ENCODE results near the gene XKR3.
"Not testable (repeated sequence)": the region's sequence is repeated elsewhere in the genome, so short reads cannot be mapped to it uniquely, and the experiment has no call there.

The XKR3 gene

DNA sequence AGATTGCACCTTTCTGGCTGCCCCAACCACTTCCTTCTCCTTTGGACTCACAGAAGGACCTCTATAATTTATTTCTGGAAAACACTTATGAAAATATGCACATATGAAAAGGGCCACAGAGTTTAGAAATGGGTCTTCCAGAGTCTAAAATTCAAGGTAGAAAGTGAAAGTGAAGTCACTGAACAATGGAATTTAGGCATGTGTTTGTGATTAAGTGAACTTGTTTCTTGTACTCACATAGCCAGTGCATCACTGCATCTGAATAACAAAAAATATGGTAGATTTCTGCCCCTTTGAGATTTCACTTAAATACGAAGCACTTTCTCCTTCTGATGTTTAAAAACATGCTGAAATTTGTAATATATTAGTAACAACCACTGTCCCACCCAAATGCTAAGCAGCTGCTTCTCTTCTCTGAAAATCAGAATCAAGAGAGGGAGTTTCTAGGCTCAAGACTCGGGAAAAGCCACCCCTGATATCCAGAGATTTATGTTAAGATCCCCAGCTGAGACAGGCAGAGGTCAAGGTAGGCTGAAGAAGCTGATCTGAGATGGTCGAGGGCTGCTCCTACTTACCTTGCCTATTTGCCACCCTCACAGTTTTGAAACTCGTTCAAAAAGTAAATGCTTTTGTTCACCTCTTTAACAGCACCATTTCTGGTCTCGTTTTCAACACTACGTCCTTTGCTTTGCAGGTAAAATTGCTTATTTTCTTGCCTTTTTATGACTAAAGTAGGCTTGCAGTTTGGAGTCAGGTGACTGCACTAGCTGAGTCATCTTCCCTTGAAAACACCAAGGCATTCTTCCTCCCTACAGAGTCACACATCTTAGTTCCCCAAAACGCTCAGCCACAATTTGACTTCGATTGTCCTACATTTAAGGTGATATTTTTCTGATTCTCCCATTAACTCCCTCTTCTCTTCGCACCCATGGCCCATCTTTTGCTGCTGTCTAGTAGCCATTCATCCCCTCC, at the start of gene XKR3:
Gene XKR3, minus strand, starts transcription at position 696 of the 972 bp plus-strand sequence. CDS start 17,338 bp downstream, outside the sequence.
- peak in 1 of 3 donors; percentile 3 for DNase-seq (ENCODE audit: low read depth in 2 of 3, low spot score in 1 of 3)

DNA sequence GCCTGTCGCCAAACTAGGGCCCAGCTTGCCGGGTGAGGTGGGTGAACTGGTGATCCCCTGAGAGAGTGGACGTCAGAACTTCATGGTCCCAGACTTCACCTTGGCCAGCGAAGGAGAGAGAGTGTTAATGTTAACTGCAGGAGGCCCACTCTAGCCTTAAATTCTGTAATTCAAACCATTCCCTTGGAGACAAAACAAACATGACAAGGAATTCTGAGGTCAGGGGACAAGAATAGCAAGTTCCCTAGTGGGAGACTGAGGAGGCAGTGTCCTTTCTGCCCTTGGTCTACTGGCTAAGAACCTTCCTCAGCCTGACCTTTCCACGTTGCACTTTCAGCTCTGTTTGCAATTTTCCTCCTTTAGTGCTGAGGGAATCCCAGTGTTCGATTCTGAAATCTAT, 44.4 kb upstream of the XKR3 start:
- not testable (repeated sequence) for DNase-seq (ENCODE audit: low read depth in 2 of 3, low spot score in 1 of 3)

DNA sequence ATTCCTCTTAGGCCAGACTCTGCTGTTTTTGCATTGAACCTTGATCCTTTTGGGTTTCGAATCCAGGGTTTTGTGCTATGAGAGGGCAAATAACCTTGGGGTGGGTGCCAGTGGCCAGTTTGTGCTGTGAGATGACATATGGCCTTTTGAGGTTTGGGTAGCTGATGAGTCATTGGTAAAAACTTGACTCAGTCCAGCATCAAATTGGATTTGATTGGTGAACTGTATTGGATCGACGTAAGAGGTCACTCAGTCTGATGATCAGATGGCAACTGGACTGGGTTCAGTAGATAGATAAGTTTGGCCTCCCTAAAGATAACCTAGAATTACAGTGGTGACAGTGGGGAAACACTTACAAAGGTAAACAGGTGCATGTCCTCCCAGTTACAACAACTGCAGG, 41.0 kb upstream of the XKR3 start:
- no peak for DNase-seq (ENCODE audit: low read depth in 2 of 3, low spot score in 1 of 3)

DNA sequence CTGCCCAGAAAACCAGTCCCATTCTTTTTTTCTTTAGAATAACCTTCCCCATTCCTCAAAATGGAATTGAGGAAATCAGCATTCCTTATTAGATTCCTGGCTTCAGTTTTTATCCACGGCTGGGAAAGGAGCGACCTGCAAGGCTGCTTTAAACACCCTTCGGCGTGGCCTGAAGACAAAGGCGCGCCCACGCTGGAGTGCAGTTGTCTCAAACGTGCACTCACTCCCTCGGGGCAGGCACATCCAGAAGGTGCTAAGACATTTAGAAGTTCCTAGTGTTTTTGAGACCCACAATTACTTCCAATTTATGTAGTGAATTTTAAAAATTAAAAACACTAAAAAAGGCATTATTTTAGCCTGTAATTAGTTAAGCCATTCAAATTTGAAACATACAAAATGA, 31.6 kb upstream of the XKR3 start:
- not testable (repeated sequence) for DNase-seq (ENCODE audit: low read depth in 2 of 3, low spot score in 1 of 3)

DNA sequence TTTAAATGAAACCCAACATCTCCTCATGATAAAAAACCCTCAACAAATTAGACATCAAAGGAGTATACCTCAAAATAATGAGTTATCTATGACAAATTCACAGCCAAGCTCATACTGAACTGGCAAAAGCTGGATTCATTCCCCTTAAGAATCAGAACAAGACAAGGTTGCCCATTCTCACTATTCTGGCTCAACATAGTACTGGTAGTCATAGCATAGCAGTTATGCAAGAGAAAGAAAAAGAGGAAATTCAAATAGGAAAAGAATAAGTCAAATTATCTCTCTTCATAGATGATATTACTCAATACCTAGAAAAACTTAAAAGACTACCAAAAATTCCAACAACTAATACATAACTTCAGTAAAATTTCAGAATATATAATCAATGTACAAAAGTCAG, 29.4 kb upstream of the XKR3 start:
- no peak for DNase-seq (ENCODE audit: low read depth in 2 of 3, low spot score in 1 of 3)

DNA sequence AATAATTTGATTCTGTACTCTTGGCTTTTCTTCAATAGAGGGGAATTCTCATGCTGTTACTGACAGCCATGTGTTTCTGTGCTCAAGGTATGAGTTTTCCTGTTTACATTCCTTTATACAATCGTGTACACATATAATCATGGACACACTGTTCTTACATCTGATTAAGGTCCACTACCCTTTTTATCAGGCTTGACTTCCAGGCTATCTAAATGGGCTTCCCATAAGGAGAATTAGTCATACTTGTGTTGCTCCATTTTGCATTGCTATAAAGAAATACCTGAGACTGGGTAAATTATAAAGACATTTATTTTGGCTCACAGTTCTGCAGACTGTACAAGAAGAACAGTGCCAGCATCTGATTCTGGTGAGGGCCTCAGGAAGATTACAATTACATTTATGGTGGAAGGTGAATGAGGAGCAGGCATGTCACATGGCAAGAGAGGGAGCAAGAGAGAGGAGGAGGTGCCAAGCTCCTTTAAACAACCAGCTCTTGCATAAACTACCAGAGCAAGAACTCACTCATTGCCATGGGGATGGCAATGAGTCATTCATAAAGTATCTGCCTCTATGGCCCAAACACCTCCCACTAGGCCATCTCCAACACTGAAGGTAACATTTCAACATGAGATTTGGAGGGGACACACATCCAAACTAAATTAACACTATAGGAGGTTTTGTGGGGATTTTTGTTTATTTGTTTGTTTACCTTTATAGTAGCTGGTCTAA, 26.2 kb upstream of the XKR3 start:
- not testable (repeated sequence) for DNase-seq (ENCODE audit: low read depth in 2 of 3, low spot score in 1 of 3)

DNA sequence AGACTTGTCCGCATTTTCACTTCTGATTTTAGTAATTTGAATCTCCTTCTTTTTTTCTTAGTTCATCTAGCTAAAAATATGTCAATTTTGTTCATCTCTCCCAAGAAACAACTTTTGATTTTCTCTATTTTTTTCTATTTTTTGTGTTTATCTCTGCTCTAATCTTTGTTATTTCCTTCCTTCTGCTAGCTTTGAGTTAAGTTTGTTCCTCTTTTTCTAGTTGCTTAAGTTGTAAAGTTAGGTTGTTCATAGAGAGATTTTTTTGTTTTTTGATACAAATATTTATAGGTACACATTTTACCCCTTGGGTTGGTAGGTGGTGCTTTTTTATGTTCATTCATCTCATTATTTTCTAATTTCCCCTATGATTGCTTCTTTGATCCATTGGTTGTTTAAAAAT, 22.1 kb upstream of the XKR3 start:
- DNase-seq (ENCODE audit: low read depth in 2 of 3, low spot score in 1 of 3) = no peak

DNA sequence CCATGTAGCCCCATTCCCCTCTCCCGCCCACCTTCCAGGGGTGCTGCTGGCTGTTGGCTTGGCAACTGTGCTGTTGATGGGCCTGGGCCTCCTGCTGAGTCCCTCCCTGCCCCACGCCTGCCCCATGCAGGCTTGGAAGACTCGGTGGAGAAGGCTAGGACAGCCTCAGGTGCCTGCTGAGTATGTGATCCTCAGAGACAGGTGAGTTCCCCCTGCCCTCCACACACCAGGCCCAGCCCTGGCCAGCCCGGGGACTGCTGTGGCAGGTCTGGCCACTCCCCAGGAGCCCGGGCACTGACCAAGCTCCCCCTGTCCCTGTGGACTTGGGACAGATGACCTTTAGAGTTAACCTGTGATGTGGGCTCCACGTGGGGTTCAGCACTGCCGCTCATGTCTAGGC, 20.7 kb upstream of the XKR3 start:
- DNase-seq (ENCODE audit: low read depth in 2 of 3, low spot score in 1 of 3) = no peak

DNA sequence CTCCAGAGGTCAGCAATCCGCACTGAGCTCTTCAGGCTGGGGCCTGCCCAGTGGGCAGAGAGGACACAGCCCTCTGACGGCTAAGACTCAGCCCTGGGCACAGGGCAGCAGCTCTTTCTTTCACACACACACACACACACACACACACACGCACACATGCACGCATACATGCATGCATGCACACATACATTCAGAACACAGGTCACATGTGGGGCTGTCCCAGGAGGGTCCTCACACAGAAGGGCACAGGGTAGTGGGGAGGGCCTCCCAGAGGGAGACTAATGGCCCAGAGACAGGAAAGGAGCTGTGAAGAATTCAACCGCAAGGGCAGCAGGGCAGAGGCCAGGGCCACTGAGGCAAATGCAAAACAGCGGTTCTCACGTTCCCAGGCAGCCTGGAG, 20.3 kb upstream of the XKR3 start:
- DNase-seq (ENCODE audit: low read depth in 2 of 3, low spot score in 1 of 3) = no peak

DNA sequence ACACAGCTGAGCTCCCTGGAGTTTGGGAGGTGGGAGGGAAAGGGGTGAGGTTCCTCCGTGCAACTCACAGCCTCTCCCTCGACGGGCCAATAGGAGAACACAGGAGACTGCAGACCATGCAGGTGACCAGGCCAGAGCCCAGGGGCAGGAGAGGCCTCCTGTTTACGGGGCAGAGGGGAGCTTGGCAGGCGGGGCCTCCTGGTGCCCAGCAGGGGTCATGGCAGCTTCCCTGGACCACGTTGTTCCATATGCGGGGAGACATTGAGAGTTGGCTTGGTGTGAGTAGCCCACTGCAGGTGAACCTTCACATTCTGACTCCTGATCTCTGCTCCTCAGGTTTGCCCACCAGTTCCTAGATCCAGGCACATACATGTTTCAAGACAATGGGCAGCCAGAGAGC, 19.3 kb upstream of the XKR3 start:
- DNase-seq (ENCODE audit: low read depth in 2 of 3, low spot score in 1 of 3) = no peak

DNA sequence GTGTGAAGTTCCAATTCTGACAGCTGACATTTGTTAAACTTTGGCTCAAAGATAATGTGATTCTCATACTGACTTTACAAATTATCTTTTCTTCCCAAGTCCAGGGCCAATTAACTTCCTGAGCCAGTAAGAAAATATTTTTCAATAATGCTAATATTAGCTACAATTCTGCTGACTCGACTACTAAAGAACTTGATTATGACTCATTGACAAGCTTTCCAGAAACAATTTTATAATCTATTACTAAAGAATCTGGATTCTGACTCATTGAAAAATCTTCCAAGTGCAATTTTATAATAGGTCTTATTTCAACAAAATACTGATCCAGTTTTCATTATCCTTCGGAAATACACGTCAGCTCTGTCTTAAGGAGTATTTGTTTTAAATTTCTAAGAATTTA, 12.9 kb upstream of the XKR3 start:
- DNase-seq (ENCODE audit: low read depth in 2 of 3, low spot score in 1 of 3) = no peak

DNA sequence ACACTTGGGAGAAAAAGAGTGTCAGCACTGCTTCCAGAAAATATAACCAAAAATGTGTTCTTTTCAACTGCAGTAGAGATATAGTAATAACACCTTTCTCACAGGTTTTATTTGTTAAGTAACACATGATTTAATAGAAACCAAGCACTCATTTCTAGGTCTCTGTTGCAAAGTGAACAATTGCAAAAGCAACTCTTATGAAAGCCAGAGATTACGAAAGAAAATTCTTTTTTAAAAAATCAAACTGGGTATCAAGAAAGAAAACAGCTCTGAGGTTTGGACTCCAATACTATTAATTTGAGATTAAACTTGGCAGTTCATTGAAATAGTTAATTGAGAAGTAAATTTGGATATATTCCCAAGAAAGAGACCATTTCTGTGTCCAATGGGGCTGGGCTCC, 9.8 kb upstream of the XKR3 start:
- no peak for DNase-seq (ENCODE audit: low read depth in 2 of 3, low spot score in 1 of 3)

DNA sequence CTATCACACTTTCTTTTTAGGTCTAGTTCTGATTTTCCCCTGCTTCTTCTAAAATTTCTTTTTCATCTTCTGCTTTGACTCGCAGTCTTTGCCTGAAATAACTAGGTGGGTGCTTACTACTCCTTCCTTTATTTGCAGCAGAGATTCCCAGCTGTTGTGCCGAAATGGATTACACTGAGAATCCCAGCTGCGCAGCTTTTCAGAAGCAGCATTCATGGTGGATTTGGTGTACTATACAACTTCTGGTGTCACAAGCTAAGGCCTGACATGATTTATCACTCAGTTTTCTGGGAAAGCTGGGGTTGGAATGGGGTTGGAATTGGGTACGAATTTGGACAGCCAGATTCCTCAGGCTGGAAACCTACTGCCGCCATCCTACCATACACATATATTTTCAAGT, 6.0 kb upstream of the XKR3 start:
- DNase-seq (ENCODE audit: low read depth in 2 of 3, low spot score in 1 of 3) = no peak

DNA sequence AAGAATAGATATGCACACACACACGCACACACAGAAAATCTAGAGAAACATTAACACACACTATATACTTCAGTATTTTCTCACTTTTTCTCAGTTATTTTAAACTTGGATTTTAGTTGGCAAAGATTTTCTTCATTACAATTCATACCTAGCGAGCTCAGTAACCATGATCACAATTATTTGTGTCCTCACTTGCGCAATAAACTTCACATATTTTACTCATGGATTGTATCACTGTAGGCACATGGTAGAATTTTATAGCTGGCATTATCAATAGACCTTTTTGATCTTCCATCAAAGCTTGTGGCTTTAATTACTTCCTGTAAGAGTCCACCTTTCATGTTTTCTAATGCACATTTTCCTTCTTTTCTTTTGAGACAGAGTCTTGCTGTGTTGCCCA, 4.8 kb upstream of the XKR3 start:
- DNase-seq (ENCODE audit: low read depth in 2 of 3, low spot score in 1 of 3) = no peak

DNA sequence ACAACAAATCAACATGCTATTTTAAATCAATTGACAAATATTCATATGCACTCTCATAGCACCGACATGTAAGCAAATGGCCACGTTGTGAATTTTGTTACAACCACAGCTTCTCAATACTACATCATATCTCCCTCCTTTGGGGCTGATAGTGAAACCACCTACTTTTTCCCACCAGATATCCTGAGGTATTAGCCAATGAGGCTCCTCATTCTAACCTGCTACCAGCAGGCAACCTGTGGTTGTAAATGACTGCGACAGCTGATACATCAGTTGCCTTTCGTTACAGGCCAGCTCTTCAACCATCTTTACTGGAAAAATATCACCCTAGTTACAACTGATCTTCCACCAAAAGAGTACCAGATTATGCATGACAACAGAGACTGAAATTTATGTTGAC, 3.7 kb upstream of the XKR3 start:
- DNase-seq (ENCODE audit: low read depth in 2 of 3, low spot score in 1 of 3) = no peak

DNA sequence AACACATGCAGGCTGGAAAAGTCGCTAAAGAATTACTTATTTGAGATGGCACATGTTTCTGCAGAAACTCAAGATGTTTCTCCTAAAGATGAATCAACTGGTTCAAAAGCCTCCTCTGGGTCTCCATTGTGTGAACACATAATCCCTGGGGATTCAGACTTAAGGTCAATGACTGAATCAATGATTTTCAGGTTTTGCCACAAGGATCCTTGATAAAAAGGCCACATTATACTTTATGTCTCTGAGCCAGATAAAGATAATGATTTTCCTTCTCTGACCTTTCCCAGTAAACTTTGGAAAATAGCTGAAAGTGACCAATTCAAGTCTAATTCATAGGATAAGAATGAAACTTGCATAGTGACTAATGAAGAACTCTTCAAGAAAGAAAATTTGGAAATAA, 2.3 kb upstream of the XKR3 start:
- DNase-seq (ENCODE audit: low read depth in 2 of 3, low spot score in 1 of 3) = no peak

DNA sequence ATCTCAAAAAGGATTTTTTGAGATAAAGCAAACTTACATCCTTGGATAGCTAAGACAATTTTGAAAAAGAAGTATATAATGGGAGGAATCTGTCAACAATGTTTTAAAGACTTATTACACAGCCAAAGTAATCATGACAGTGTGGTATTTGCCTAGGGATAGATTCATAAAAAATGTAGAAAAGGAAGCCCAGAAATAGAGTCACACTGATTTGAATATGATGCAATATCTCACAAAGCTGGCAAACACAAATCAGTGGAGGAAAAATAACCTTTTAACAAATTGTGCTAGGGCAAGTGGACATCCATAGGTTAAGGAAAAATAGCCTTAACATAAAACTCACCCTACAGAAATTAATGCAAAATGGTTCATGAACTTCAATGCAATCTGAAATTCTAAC, 6.0 kb downstream of the XKR3 start:
- no peak for DNase-seq (ENCODE audit: low read depth in 2 of 3, low spot score in 1 of 3)

DNA sequence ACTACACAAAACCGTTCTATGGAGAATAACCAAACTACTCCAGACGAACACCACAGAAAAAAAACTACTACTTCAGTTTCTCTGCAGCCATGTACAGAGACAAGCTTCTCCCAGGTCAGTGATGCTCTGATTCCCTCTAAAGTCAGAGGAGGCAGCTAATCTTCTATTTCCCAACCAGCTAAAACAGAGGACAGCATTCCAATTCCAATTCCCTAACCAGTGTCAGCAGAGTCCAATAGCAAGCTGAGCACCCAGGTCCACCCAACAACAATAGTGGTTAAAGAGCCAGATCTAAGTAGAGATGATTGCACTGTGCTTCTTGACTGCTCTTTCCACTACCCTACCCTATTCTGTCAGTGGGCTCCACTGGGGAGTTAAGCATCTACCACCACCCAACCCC, 6.7 kb downstream of the XKR3 start:
- DNase-seq (ENCODE audit: low read depth in 2 of 3, low spot score in 1 of 3) = no peak

DNA sequence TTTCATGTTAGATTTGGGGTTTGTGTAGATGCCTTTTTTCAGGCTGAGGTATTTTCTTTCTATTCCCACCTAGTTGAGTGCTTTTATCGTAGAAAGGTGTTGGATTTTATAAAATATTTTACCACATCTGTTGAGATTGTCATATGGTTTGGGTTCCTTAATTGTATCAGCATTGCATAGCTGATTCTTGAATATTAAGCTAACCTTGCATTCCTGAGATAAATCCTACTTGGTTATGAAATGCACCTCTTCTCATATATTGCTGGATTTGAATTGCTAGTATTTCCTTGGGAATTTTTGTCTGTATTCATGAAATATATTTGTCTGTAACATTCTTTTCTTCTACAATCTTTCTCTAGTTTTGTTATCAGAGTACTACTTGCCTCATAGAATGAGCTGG, 10.1 kb downstream of the XKR3 start:
- no peak for DNase-seq (ENCODE audit: low read depth in 2 of 3, low spot score in 1 of 3)

DNA sequence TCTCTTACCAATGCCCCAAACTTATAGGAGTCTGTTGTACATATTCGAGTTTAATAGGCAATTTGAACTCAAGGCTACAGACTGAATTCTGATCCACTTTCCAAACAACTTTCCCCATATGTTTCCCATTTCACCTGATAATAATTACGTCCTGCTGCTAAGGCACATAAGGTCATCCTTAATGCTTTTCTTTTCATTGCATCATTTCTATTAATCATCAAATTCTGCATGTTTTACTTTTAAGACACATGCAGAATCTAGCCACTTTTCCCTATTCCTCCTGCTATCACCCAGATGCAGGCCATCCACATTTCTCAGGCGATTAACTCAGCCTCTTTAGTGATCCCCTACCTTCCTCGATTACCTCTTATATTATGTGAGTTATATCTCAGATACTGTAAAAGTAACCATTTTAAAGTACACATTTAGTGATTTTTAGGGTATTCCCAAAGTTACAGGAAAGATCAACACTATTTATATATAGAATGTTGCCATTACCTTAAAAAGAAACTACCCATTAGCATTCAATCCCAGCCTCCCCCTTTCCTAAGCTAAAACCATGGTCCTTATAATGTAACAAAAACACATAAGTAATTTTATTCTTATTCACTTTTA, 14.9 kb downstream of the XKR3 start:
- DNase-seq (ENCODE audit: low read depth in 2 of 3, low spot score in 1 of 3) = no peak

DNA sequence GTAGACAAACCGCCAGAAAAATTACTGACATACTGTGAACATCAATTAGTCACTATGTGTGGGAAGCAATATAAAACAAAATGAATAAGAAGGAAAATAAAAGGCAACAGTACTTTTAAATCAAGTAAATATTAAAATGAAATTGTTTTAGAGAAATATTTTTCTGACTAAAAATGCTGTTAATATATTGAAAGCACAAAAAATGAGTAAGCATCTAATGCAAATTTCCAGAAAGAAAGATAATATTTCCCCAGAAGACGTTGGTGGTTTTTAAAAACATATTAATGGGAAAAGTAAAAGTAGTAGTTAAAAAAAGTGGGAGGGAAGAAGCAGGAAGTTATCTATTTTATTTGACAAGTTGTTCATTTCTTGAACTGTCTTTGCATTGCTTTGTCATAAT, 16.5 kb downstream of the XKR3 start:
- DNase-seq (ENCODE audit: low read depth in 2 of 3, low spot score in 1 of 3) = no peak

DNA sequence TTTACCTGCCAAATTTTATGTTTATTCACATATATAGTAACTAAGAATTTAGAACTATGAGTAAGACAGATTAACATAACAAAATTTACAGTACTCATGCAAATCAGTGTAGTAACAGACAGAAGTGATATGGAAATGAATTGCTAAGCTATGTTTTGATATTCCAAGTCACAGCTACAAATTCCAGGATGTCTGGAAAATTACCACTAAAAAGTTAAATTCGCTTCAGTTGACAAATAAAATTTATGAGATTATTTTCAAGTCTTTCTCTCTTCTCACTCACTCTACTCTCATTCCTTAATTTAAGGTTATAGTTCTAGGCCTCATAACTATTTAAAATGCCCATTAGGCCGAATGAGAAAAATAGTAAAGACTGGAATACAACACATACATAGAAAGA, 18.1 kb downstream of the XKR3 start:
- DNase-seq (ENCODE audit: low read depth in 2 of 3, low spot score in 1 of 3) = no peak
